ENCODE results near the gene RECQL. TPM values are rescaled to one million over a fixed set of nuclear protein-coding genes. Genes with fewer than 3 reads are reported as not detected.

The RECQL gene
- total RNA-seq, 6 donors from 2014 or later, result 15.7 to 34.2 (median 28.0) TPM

DNA sequence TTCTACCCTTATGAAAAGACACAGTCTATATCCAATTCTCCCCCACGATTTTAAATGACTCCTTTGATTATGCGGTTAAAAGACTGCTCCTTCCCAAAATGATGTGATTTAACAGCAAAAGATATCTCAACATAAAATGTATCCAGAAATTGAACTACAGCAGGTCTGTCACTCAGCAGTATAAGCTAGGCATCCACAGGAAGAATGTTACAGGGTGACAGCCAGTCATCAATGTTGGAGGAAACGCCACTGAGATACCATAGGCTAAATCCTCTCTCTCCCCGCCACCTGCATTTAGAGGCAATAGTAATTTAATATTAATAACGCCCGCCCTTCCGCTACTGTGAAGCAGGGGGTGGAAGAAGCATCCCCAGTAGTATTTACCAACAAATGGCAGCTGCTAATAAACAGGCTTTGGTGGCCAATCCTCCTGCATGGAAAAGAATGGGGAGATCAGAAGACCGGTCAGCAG, 613 bp downstream of the RECQL start:
- Histone ChIP-seq H3K4me1 (peaks cover 32 to 51% (median 37%) of the 10 kb centered on the region in 4 donors), H3K4me3 (peak overlapping the region; percentile 61 to 95 (median 86)), H3K27me3 (no peaks in the 10 kb centered on the region), H3K36me3 (peaks cover 3 to 31% (median 21%) of the 10 kb centered on the region in 4 donors), H3K27ac (peak overlapping the region; percentile 89 to 91 (median 90)), H3K9me3 (no peaks in the 10 kb centered on the region)
- TF ChIP-seq POLR2AphosphoS5 (IDR thresholded peaks at IDR 0.05) (no peak), EP300 (IDR thresholded peaks at IDR 0.05) (no peak), POLR2A (IDR thresholded peaks at IDR 0.05) (no peak)
- TF ChIP-seq, protein P1, sequence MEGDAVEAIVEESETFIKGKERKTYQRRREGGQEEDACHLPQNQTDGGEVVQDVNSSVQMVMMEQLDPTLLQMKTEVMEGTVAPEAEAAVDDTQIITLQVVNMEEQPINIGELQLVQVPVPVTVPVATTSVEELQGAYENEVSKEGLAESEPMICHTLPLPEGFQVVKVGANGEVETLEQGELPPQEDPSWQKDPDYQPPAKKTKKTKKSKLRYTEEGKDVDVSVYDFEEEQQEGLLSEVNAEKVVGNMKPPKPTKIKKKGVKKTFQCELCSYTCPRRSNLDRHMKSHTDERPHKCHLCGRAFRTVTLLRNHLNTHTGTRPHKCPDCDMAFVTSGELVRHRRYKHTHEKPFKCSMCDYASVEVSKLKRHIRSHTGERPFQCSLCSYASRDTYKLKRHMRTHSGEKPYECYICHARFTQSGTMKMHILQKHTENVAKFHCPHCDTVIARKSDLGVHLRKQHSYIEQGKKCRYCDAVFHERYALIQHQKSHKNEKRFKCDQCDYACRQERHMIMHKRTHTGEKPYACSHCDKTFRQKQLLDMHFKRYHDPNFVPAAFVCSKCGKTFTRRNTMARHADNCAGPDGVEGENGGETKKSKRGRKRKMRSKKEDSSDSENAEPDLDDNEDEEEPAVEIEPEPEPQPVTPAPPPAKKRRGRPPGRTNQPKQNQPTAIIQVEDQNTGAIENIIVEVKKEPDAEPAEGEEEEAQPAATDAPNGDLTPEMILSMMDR (IDR thresholded peaks at IDR 0.05), result no peak
- DNase-seq (no peak), ATAC-seq (ENCODE audit: low FRiP score in 2 of 2) (no peak)
- WGBS, 2 donors, result 11 to 13% methylated on average over 8 of the region's 8 CpGs

DNA sequence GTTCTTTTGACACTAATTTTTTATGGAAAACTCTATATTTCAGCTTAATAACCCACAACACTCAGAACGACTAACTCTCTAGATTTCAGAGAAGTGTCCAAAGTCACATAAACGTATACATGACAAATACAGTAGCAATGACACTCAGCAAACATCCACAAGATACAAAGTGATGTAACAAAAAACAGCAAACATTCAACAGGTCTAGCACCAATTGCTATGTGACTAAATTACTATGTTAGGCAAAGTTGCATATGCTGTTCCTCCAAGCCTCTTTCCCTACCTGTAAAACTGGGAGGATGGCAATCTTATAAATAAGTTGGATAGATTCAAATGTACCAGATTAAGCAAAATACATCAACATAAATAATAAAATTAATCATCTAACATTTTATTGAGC, 1.7 kb downstream of the RECQL start:
- 59 to 81% methylated on average over 2 of the region's 2 CpGs for WGBS, 2 donors
- H3K4me1 ChIP-seq, result peaks cover 32 to 44% (median 36%) of the 10 kb centered on the region in 4 donors
- no peaks in the 10 kb centered on the region for H3K9me3 ChIP-seq
- peak overlapping the region in 1 of 4 donors; percentile 91 for H3K27ac ChIP-seq
- no peak overlapping the region for H3K4me3 ChIP-seq
- TF ChIP-seq POLR2A (IDR thresholded peaks at IDR 0.05) (no peak), POLR2AphosphoS5 (IDR thresholded peaks at IDR 0.05) (no peak)
- TF ChIP-seq, protein P1 (IDR thresholded peaks at IDR 0.05), result no peak
- H3K36me3 ChIP-seq, result peaks cover 3 to 42% (median 27%) of the 10 kb centered on the region in 4 donors
- no peaks in the 10 kb centered on the region for H3K27me3 ChIP-seq
- DNase-seq (no peak), ATAC-seq (ENCODE audit: low FRiP score in 2 of 2) (no peak)

- H3K36me3 ChIP-seq, result peaks cover 0 to 70% (median 24%) of the 10 kb centered on the region in 4 donors
- no peak overlapping the region for H3K4me3 ChIP-seq
- no peak for TF ChIP-seq EP300 (IDR thresholded peaks at IDR 0.05)
- TF ChIP-seq, protein P1 (IDR thresholded peaks at IDR 0.05), result no peak
- no peak for TF ChIP-seq POLR2A (IDR thresholded peaks at IDR 0.05)
- H3K4me1 ChIP-seq, result no peaks in the 10 kb centered on the region
- no peak for ATAC-seq (ENCODE audit: low FRiP score in 2 of 2)
- no peaks in the 10 kb centered on the region for H3K9me3 ChIP-seq
- no peak for DNase-seq
- no peak overlapping the region for H3K27ac ChIP-seq
- no peaks in the 10 kb centered on the region for H3K27me3 ChIP-seq
Measured at GRCh38 chr12:21485998-21486397, 15.4 kb downstream of the RECQL start.

GRCh38 chr12:21483531-21483930, 17.9 kb downstream of the RECQL start:
- H3K9me3 ChIP-seq, result no peaks in the 10 kb centered on the region
- TF ChIP-seq POLR2A (IDR thresholded peaks at IDR 0.05) (no peak), EP300 (IDR thresholded peaks at IDR 0.05) (no peak), POLR2AphosphoS5 (IDR thresholded peaks at IDR 0.05) (no peak)
- TF ChIP-seq, protein P1 (IDR thresholded peaks at IDR 0.05), result no peak
- DNase-seq (no peak), ATAC-seq (ENCODE audit: low FRiP score in 2 of 2) (no peak)
- no peak overlapping the region for H3K27ac ChIP-seq
- 84 to 85% methylated on average over 3 of the region's 3 CpGs for WGBS, 2 donors
- no peak overlapping the region for H3K4me3 ChIP-seq
- no peaks in the 10 kb centered on the region for H3K27me3 ChIP-seq
- H3K4me1 ChIP-seq, result no peaks in the 10 kb centered on the region
- peaks cover 0 to 70% (median 22%) of the 10 kb centered on the region in 4 donors for H3K36me3 ChIP-seq

DNA sequence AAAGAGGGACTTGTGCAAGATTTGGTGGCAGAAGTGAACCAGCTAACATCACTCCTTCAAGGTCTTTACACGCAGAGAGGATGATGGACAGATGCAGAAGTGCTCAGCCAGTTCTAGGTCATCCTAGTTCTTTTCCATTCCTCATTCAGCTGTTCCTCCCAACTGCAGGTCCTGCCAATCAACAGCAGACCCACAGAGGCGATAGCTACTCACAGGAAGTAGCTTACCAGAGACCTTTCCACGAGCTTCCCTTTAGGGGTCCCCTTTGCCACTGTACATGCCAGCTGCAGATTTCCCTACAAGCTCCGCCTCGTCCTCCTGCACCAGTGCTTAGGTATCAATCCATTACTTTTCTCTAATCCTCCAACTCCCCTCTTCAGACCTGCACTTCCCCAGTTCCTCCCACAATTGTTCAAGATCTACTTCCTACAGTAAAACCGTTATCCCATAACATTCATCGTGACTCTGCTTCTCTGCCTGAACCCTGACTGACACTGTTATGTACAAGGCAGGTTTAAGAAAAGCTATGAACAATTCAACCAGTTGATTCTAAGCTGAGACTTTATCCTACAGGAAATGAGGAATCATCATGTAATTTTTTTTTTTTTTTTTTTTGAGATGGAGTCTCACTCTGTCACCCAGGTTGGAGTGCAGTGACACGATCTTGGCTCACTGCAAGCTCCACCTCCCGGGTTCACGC, 22.5 kb downstream of the RECQL start:
- no peaks in the 10 kb centered on the region for H3K27me3 ChIP-seq
- ATAC-seq (ENCODE audit: low FRiP score in 2 of 2) (no peak), DNase-seq (no peak)
- no peak overlapping the region for H3K27ac ChIP-seq
- peaks cover 0 to 96% (median 42%) of the 10 kb centered on the region in 4 donors for H3K36me3 ChIP-seq
- WGBS, 2 donors, result 84 to 88% methylated on average over 10 of the region's 10 CpGs
- TF ChIP-seq, protein P1 (IDR thresholded peaks at IDR 0.05), result no peak
- no peak for TF ChIP-seq POLR2A (IDR thresholded peaks at IDR 0.05)
- no peak for TF ChIP-seq POLR2AphosphoS5 (IDR thresholded peaks at IDR 0.05)
- no peak for TF ChIP-seq EP300 (IDR thresholded peaks at IDR 0.05)
- H3K4me3 ChIP-seq, result no peak overlapping the region
- no peaks in the 10 kb centered on the region for H3K4me1 ChIP-seq
- H3K9me3 ChIP-seq, result no peaks in the 10 kb centered on the region
